Stimulated activated CD8-positive, alpha-beta memory T cell treated with anti-CD3 and anti-CD28 coated beads, Interleukin-7, amount 100 ng/mL, for 24 hours (primary cell): ENCODE results near the gene ZRANB1.
"Not testable (repeated sequence)": the region's sequence is repeated elsewhere in the genome, so short reads cannot be mapped to it uniquely, and the experiment has no call there.

ENCODE experiments used
- DNase-seq: peaks from one replicate; pipeline ENCODE4 v3.0.0-alpha.2; 2020; ENCODE audit warnings: low read depth

Gene ZRANB1

DNA sequence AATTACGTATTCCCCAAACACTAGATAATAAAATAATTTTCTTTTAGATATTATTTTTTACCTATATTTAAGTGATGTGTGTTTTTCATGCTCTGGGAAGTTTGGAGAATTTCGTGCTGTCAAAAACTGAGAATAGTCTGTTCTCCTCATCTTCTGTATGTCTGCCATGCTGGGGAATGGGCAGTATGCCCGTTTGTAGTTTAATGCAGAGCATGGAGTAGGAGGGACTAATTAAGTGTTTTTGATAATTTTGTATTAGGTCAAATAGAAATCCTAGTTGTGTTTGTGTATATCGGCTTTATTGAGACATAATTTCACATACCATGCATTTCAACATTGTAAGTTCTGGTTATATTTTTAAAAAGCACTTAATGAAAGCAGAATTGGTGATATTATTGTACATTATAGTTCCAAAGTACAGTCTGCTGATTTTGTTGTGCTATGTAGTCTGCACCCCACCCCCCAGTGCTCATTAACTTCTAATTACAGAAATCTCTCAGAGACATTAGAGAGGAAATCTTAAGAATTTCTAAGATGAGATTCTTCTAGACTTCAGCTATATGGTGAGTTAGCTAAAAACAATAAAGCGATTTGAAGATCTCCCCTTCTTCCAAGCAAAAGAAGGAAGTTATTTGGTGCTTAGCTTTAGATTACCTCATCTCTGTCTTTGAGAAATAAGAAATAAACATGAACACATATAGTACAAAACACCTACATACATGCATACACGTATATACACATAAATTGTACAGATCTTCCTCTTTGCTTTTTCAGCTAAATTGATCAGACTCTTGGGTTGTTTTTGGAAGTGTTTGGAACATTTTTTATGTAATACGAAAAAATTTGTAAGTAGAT lies 22.2 kb downstream of the ZRANB1 start:
- no peak for DNase-seq

DNA sequence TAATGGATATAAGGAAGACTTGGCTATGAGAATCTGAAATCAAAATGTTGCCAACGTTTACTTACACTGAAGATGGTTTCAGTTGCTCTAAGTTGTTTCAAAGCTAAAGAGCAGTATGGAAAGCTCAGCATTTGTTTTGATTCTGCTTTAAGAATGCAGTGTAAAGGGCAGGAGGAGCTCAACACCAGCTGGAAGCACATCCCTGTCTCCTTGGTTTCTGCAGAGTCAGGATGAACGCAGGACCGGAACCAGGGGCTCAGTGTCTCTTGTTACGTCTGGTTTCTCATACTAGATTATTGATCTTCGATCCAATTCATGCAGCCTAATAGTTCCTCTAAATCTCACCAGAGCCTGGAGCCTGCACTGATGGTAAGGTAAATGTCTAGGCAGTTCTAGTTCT lies 24.1 kb downstream of the ZRANB1 start:
- DNase-seq, result no peak

DNA sequence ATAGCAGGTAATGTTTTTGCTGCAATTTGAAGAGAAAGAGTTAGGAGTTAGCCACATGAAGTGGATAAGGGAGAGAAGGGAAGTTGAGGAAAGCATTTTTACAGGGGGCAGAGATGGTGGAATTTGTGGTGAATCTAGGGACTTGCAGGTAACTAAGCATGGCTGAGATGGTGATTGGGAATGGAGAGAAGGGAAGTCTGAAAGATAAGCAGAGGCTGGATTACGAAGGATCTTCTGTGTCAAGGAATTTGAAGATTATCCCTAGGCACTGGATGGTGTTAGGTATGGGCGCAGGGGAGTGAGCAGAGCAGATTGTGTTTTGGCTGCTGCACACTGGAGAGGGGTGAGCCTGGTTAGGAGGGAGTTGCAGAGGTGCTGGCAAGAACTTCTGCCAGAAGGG lies 25.3 kb downstream of the ZRANB1 start:
- no peak for DNase-seq

DNA sequence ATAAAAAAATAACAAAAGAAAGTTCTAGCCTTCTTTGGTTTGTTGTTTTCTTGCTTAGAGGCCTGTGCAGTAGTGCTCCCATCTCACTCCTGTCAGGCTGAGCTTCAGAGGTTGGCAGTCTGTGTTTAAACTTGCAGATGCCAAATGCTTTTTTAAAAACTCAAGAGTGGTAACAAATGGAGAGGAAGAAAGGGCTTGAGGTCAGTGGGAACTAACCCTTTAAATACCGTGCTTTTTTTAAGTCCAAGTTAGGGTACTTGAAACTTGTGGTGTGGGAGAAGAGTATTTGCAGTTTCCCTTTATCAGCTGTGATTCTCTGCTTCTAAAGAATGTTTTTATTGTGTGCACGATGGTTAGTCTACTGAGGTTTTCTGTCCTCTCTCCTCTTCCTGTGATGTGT lies 29.4 kb downstream of the ZRANB1 start:
- no peak for DNase-seq

DNA sequence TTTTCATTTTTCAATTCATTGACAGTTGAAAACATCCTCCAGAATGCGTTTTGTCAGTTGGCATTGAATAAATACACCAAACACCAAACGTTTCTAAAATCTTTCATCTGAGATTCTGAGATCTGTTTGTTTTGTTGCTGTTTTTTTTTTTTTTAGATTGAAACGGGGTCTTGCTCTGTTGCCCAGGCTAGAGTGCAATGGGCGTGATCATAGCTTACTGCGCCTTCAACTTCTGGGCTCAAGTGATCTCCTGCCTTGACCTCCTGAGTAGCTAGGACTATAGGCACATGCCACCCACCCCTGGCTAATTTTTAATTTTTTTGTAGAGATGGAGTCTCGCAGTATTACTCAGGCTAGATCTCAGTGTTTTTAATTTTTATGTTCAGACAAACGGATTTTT lies 30.7 kb downstream of the ZRANB1 start:
- DNase-seq, result no peak

DNA sequence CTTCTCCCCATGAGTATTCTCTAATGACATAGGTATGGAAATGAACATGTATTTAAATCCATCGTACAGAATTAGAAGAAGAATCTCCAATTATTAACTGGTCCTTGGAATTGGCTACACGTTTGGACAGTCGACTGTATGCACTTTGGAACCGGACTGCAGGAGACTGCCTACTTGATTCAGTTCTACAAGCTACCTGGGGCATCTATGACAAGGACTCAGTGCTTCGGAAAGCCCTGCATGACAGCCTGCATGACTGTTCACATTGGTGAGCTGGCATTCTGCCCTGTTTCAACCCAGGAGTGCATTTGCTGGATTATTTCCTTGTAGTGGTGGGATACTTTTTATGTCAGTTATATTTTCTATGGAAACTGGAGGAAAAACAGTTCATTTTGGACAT lies 32.2 kb downstream of the ZRANB1 start:
- DNase-seq, result no peak

DNA sequence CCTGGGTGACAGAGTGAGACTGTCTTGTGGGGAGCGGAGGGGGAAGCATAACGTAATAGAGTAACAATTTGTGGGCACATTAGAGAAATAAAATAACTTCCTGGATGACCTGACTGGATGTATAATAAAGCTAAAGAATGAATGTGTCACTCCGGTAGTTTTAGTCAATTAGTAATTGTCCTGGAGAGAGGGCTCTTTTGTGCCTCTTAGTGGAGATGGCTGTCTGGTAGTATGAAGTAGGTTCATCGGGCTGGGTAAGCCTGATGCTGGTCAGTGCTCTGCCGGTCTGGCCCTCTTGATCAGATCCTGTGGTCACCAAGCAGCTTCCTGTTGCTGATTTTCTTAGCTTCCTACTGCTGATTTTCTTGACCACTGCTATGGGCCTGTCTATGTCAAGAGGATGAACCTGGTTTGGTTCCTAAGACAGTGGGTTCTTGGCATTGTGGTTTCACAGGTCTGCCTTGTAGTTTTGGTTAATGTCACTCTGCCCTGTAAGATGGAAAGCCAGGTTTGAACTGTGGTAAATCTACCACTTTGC lies 34.1 kb downstream of the ZRANB1 start:
- no peak for DNase-seq

DNA sequence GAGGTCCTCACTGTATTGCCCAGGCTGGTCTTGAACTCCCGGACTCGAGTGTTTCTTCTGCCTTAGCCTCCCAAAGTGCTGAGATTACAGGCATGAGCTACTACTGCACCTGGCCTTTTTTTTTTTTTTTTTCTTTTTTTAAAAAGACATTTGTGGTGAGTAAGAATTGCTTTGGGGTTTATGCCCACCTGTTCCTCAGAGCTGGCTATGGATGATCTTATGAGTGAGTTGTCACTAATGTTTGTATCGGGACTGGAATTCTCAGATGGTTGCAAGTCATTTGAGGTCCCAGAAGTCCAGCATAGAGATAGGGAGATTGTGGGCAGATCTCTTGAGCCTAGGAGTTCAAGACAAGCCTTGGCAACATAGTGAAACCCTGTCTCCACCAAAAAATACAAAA lies 35.2 kb downstream of the ZRANB1 start:
- no peak for DNase-seq

DNA sequence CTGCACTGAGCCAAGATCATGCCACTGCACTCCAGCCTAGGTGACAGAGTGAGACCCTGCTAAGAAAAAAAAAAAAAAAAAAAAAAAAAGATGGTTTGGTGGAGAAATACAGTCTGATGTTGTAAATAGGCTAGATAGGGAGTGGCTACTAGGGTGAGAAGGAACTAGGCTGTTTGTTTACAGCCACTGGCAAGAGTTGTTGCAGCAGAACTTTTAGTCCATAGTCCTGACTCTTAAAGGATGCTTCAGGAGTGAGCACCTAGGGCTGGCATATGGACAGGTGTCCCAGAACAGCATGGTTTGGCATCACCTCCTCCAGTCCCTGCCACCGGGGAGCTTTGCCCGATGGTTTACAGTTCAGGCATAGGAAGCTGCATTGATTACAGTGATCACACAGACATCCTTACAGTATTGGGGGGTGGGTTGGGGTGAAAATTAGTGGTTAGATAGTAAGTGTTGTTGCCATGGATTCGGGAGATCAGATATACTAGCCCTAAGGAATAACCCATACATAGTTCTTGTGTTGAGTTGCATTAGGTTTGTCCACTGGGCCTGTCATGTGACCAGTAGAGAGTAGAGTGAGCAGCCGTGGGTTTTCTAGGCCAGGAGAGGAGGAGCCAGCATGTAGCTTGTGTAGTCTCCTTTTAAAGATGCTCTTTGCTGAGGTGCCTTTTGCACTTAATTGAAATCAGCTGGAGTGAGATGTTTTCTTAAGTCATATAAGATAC lies 35.9 kb downstream of the ZRANB1 start:
- DNase-seq, result no peak

DNA sequence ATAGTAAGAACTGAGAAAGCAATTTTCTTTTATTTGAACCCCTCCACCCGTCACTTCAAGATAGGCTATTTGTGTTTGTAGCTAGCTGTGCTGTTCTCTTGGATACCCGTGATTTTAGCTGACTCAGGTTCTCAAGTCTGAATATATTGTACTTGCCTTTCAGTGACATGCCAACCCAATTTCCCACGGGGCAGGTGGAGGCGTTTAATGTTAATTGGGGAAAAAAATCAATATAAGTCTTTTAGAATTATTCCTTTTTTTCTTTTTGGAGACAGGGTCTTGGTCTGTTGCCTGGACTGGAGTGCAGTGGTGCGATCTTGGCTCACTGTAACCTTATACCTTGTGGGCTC lies 36.4 kb downstream of the ZRANB1 start:
- no peak for DNase-seq

DNA sequence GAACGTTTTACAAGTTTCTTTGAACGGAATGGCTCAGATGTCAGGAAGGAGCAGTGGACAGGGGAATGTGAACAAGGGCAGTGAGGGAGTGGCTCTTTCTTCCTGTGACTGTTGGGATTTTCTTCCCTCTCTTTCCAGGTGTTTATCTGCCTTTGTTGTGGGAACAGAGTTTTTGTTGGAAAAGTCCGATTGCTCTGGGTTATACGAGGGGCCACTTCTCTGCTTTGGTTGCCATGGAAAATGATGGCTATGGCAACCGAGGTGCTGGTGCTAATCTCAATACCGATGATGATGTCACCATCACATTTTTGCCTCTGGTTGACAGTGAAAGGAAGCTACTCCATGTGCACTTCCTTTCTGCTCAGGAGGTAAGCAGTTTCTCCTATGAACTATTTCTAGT lies 41.4 kb downstream of the ZRANB1 start:
- no peak for DNase-seq

DNA sequence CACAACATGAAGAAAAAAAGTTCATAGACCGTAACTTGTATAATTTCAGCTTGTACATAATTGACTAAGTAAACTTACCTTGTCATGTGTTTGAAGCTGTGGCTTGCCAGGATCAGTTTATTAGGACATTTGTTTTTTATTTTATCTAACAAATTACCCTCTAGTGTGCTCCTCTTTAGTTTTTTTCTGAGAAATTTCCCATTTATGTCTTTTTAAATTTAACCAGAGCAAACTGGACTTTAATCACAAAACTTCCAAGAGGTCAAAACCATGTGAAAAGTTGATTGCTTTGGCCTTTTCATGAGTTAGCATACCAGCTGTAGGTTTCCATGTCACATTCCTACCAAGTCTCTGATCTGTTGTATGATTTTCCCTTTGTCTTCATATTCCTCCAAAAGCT lies 42.5 kb downstream of the ZRANB1 start:
- DNase-seq, result no peak

DNA sequence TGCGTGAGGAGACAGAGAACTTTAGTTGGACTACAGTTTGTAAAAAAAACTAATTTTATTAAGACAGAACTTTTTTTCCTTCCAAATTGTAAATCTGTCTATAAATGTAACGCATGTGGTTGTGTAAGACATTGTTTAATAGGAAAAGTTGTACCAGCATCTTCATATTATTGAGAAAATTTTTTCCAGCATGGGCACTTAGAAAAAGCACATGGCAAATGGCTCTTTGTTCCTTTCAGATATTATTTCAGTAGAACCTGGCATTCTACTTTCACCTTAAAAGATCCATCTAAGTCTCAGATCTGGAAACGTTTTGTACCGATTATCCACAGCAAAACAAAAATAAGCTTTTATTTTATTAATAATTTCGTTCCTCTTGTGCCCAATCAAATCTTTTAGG lies 43.2 kb downstream of the ZRANB1 start:
- no peak for DNase-seq

DNA sequence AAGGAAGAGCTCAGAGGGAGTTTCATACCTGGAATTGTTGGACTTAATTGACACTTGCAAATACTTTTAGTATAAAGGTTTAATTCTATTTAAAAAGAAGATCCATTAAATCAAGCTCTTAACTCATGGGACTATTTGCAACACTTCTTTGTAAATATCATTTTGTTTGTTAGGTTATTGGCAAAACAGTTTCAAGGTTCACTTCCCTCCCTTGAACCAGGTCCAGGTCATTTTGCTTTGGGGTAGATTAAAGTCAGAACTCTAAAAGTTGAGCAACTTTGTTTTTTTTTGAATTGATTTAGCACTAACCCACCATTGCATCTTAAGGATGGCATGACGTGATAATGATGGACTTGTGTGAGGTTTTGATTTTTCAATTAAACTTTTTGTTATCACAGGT lies 45.9 kb downstream of the ZRANB1 start:
- no peak for DNase-seq

DNA sequence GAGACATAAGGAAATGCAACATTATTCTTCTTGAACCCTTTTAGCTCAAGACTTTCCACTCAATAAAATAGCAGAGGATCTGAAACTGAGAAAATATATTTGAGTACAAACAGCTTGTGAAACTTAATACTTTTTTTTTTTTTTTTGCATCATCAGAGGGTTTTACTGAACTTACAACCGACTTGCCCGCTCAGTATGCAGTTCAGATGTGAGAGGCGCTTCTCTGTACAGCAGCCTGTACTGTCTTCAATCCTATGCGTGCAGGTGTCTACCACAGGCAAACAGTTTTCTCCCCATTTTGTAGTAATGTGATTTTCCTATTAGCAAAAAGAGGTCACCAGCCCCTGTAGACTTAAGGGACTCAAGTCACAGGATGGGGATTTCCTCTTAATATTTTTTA lies 46.8 kb downstream of the ZRANB1 start:
- not testable (repeated sequence) for DNase-seq

DNA sequence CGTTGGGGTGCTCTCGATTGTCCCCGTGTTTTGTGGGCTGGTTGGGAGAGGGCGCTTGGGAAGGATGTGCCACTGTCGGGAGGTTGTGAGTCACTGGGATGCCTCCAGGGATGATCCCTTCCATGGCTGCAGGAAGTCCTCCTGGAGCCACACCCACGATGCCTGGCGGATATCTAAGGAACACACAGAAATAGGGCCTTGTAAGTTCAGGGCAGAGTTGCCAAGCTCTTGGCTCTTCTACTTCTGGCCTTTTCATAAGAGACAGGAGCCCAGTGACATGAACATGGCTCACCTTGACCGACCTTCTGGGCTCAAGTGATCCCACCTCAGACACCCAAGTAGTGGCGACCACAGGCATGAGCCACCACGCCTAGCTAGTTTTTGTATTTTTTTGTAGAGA lies 47.6 kb downstream of the ZRANB1 start:
- no peak for DNase-seq

DNA sequence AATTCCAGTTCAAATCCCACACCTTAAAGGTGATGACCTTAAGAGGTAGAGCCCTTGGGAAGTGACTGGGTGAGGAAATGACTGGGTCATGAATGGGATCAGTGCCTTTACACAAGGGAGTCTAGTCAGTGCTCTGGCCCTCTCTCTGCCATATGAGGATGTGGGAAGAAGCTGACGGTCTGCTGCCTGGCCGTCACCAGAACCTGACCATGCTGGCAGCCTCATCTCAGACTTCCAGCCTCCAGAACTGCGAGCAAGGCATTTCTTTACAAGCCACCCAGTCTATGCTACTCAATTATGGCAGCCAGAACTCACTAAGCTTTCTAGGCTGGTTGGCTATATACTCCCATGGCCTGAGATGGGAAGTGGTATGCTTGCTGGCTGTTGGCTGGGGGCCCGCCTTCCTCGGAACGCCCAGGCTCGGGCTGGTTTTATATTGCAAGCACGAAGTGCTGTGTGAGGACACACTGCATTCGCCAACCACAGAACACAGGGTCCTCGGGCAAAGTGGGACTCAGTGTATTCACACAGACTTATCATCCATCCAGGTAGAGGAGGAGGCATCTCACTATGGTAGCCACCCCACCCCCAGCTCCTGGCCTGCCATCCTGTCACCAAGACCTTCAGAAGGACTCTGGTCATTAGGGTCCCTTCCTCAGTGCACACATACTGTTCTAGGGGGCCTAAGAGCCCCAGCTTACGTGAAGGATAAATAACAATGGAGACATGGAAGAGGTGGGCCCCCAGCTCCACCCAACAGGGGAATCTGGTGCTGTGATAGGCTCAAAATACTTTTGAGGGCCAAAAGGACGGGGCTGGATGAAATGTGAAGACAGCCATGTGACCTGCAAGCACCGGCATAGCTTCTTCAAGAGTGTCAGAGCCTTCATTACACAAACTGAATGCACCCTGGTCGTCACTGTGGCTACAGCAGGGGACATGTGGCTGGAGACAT lies 49.0 kb downstream of the ZRANB1 start:
- no peak for DNase-seq

DNA sequence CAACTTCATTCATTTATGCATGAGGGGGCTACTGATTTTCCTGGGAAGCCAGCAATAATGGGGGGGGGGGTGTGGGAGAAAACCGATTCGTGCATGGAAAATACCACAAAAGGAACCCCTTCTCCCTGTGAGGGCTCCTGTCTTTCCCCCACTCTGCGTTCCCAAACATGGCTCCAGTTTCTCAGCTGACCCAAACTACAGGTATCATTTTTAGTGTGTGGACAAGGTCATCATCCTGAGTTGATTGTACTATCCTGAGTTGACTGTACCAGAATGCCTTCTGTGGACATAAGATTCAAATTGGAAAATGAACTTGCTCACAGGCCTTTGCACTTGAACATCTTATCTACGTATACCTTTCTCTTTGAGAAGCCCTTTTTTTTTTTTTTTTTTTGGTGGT lies 49.9 kb downstream of the ZRANB1 start:
- no peak for DNase-seq

DNA sequence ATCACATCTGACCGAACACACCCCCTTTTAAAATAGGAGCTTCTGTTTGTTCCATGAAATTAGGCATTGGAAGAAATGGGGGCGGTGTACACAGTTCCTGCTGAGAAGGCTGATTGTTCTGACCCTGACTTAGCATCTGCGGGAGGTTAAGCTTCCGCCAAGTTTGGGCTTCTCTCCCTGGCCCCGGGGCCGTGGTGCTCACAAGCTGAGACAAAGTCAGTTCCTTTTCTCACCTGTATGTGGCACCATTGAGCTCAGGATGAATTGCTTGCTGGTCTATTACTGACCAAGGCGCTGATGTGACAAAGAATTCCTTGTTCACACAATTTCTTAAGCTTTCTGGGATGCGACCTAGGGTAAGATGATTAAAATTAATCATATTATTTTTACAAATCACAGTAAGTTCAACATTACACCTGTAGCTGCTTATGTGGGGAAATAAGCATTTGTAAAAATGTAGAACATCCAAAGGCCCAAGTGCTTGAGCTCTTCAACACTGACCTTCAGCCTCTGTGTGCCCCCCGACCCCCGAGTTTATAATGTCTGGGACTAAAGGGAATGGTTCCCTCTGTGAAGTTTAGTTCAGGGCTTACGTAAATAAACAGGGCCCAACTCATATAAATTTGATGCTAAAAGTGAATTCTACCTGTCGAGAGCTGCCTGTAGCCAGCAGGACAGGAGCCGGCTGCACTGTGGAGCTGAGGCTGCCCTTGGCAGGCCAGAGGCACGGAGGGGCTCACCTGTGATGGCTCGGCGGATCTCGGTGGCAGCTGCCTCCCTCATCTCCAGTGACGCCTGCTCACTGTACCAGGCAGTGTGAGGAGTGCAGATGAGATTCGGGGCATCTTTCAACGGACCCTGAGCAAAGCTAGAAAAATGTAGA lies 50.8 kb downstream of the ZRANB1 start:
- DNase-seq, result no peak

DNA sequence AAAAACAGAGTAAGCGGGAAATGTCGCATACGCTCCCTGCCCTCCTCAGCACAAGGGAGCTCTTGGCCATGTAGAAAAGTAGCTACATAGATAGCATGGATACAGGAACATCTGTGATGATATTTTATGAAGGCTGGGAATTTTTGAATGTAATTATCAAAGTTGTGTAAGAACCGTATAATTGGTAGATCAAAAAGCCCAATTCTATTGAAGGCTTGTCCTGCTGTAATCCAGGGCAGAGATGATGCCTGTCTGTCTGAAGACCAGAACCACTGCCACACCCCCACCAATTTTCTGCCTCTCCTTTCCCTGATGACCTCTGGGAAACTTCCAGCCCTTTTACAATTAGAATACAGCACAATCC lies 51.4 kb downstream of the ZRANB1 start:
- no peak for DNase-seq

DNA sequence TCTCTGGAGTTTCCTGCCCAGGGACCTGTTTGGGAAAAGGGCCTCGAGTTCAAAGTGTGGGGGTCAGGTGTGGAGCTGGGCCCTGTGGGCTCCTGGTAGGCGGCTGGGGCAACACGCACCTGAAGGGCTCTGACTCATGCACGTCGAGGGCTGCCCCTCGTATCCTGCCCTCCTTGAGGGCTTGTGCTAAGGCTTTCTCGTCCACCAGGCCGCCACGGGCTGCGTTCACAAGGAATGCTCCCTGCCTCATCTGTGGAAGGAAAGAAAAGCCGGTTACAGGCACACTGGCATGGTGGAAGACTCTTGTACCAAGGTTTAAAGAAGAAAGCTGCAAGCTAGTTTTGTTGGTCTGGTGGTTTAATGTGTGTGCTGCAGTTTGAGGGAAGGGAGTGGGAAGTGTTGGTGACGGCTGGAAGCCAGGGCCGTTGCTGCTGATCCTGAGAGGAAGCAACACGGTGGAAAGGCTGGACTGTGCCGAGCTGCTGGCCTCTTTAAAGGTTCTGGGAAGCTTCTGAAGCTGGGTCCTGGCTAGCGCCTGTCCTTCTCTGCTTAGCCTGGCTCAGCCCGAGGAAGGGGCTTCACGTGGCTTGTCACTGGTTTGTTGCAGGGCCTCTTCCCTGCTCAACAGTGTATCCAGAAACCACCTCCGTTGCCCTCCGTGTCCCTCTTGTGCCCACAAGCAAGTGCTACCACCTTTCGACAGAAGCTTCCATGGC lies 52.0 kb downstream of the ZRANB1 start:
- DNase-seq, result no peak
